GM12874 (cell line): ENCODE data around the gene FER.

Experiments
- CTCF ChIP-seq: IDR thresholded peaks from 2 replicates; pipeline ENCODE4 v1.5.1; 2011; ENCODE audit warnings: low read depth, mild to moderate bottlenecking, control low read depth, low read length, moderate library complexity; ENCODE audit not compliant: insufficient read depth

Gene FER

GRCh38 chr5:108765647-108766046 is 17.9 kb downstream of the FER start:
- no peak for TF ChIP-seq CTCF

- no peak for TF ChIP-seq CTCF
These were observed 21.7 kb downstream of the FER start for GRCh38 chr5:108769352-108769751.

- TF ChIP-seq CTCF = no peak
These were observed 24.9 kb downstream of the FER start for GRCh38 chr5:108772626-108773025.

- no peak for TF ChIP-seq CTCF
These were observed 25.6 kb downstream of the FER start for GRCh38 chr5:108773330-108773729.

GRCh38 chr5:108786806-108787483 is 39.2 kb downstream of the FER start:
- no peak for TF ChIP-seq CTCF

- no peak for TF ChIP-seq CTCF
These were observed 40.4 kb downstream of the FER start for GRCh38 chr5:108788142-108788541.

- no peak for TF ChIP-seq CTCF
These were observed 45.5 kb downstream of the FER start for GRCh38 chr5:108793207-108793606.
